SK-N-DZ (cell line): ENCODE measurements around the gene SPOCK3.
"Not testable (repeated sequence)": the region's sequence is repeated elsewhere in the genome, so short reads cannot be mapped to it uniquely, and the experiment has no call there.

ENCODE experiments used
- DNase-seq: peaks from one replicate; pipeline ENCODE4 v3.0.0-alpha.2; 2015; ENCODE audit warnings: low spot score

SPOCK3 gene

DNA sequence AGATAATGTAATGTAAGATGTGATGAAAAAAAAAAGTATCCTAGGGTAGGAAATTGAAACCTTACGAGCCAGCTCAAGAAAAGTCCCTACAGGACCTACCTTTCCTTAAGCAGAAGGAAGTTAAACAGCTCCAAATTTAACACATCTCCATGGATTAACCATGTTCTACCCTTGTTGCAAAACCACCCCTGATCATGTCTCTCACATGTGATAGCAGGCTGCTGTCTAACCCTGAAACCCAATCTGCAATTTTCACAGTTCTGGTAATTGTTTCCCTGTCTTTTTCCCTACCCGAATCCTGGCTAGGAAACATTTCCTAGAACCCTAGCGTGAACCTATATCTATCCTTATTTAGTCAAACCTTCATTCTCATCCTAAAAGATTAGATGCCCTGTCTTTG is 198.9 kb downstream of the SPOCK3 start:
- no peak for DNase-seq

DNA sequence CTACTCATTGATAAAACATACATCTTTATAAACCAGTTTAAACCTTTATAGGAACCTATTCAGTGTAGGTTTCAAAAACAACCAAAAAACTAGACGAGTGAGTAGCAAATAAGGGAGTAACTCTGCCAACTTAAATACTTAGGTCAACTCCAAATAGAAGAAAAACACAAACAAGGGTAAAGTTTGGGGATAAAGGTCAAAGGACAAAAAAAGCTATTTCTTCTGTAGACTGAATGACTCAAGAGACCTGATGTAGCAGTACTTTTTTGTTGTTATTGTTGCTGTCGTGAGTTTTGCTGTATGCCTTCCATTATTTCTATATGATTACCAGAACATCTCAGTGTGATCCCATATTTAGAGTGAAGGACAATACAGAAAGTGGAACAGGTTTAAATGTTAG is 199.3 kb downstream of the SPOCK3 start:
- DNase-seq = no peak

DNA sequence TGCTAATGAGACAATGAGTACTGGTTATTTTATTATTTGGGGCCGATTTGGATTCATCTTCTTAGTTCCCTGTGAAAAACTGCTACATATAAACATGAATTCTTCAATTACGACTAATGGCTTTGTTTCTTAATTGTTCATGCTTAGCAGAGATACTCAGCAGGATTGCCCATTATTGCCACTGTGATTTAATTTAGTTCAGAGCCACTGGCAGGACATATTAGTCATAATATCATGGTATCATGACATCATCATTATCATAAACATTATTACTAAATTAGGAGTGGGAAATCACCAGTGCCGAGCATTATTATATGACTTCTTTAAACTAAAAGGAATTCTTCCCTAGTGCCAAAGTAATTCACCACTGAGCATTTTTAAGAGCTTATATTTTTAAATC is 201.4 kb downstream of the SPOCK3 start:
- no peak for DNase-seq

DNA sequence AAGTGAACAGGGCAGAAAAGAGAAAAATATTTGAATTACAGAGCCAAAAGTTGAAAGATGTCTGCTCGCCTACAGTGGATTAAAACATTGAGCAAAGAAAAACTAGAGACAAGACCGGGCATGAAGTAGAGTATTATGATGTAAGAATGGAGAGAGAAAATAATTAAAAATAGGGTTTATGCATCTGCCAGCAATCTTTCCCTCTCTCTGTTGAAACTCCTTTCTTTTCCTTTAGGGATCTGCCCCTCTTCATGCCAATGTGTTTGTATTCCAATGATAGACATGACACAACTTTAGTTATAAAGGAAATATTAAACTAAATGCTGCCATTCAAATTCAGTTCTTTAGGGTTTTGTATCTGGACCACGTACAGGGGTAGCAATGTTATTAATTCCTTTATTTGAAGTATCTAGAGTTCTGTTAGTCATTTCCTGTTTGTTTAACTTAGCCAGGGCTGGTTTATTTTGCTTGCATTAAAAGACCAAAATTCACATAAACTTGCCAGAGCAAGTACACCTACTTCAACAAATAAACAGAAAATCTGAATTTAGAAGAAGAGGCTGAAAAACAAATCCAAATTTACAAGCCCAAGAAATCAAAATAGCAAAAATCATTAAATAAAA is 202.6 kb downstream of the SPOCK3 start:
- no peak for DNase-seq

DNA sequence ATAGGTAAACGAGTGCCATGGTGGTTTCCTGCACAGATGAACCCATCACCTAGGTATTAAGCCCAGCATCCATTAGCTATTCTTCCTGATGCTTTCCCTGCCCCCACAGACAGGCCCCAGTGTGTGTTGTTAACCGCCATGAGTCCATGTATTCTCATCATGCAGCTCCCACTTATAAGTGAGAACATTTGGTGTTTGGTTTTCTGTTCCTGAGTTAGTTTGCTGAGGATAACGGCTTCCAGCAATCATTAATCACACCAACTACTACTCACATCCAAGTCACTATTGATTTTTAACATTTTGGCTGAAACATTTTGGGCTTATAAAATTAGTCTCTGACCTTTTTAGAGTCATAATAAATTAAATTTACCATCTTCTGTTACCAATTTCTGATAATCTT is 205.3 kb downstream of the SPOCK3 start:
- no peak for DNase-seq

DNA sequence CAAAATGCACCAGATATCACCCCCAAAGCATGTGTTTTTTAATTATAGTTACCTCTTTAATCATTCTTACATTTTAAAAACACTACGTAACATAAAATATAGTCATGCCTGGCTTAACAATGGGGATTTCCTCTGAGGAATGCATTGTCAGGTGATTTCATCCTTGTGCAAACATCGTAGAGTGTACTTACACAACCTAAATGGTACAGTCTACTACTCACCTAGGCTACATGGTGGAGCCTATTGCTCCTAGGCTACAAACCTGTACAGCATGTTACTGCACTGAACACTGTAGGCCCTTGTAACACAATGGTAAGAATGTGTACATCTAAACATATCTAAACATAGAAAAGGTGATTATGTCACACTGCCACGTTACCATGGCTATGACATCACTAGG is 208.6 kb downstream of the SPOCK3 start:
- DNase-seq = no peak

DNA sequence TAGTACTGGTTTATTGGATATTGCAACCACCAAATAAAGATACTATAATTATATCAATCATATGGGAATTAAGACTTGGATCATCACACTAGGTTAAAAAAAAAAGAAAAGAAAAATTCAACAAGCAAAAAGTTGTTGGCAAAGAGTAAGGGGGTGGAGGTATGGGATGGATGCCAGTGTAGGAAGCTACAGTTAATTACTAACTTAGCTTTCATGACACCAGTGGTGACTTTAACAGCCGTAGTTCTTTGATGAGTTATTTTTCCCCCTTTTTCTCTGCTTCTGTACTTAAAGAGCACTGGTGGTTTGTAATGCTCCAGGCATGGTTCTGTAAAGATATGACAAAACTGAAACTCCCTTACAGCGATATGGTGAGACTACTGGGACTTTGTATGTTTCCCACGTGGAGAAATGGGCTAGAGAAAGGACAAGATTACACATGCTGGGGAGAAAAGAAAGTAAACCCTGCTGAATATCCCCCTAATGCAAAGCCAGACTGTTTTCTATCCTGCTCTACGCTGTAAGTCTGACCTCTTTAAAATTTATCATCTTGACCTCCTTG is 210.8 kb downstream of the SPOCK3 start:
- DNase-seq = no peak

DNA sequence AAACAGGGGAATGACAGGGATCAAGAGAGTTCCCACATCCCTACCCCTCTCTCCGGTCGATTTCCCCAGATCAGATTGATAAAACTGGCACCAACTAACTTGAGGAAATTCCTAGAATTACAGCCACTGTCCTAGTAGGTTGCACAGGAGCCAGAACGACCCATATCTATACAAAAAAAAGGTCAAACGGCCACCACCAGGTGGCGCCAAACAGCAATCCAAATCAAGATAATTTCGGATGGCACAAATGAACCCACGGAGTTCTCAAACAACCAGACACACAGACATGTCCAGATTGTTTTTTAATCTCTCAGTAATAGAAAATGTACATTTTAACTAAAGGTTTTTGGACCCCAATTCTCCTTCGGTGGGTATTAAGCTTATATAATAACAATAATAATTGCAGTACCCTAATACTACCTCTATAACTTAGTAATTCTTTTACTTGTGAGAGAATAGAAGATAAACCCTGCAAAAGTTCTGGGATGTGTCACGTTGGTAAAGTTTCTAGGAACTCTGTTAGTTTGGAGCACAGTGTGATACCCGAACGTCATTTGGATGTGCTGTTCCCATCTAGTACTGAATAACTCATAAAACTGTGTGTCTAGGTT is 212.6 kb downstream of the SPOCK3 start:
- peak; percentile 64 for DNase-seq

DNA sequence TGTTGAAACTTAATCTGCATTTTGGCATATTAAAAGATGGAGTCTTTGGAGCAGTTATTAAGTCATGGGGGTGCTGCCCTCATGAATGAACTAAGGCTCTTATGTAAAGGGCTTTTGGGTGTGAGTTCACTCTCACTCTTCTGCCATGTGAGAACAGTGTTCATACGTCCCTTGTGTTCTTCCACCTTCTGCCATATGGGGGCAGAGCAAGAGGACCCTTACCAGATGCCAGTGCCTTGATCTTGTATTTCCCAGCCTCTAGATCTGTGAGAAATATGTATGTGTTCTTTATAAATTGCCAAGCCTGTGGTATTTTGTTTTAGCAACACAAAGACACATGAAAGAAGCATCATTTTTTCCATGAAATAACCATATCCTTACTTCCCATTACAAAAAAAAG is 213.9 kb downstream of the SPOCK3 start:
- DNase-seq = no peak

DNA sequence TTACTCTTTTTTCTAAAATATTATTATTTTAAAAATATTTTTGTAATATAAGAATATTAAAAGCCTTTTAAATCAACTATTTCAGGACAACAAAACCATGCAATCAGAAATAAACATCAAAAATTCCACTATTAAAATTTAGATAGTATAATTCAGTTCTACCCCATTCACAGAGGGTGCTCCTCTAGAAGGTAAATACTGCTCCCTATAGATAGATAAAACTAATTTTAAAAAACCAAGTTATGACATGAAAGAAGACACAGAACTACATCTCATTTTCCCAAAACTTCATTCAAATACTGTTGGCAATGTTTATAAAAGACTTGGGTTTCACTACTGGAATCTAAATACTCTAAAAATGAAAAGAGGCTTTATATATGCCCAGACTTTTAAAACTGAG is 219.3 kb downstream of the SPOCK3 start:
- no peak for DNase-seq

DNA sequence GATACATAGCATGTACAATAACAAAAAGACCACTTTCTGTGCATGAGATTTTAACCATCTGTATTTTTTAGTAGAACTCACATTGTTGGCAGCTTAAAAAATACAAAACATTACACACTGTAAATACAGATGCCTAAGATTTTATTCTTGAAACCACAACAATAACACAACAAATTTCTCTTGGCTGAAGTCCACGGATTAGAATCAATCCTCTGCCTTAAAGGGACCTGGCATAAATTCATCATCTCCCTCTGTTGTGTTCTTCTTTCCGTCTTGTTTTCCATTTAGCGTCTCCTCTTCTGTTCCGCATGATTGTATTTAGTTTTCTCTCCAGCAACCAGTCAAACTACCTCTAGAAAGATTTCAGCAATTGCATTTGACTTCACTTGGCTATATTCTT is 231.0 kb downstream of the SPOCK3 start:
- DNase-seq = no peak

DNA sequence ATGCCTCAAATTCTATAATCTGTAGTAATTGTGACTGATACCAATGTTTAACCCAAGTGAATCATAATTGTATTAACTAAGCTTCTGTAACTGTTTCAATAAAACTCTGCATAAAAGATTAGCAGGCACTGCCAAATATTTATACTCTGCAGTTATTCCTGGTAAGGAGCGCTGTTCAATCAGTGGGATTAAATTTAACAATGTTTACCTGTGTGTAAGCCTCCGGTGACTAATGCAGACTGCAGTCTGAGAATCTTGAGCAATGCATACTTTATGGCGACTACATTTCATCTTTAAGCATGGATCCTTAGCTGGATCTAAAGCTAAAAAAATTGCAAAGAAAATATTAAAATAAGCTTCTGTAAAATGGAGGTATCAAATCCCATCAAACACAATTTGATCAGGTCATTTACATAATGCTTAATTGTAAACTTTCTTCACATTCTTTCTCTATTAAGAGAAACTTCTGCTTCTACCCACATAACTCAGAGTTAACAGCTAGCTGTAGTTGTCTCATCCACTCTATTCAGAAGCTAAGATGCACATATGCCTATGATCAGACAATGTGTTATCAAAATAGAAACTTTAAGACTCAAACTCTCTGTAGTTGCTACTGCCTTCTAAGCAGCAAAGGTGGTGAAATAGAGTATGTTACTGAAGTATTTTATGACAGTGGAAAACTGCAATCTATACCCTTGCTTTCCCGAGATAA is 234.0 kb downstream of the SPOCK3 start:
- DNase-seq = no peak

DNA sequence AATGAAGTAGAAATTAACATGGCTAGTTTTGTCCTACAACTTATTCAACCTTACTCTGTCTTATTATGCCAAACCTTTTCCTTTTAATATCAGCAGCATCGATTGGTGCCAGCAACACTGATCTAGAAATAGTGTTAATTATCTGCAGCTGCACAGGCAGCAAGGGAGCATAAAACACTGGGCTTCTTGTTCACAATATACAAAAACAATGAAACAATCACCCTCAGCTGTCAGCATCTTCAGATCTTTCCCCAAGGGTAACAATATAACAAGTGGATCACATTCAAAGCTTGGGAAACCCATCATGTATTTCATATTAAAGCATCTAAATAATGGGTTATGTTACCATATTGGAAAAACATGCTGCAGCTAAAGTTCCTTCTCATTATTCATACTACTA is 238.1 kb downstream of the SPOCK3 start:
- no peak for DNase-seq

DNA sequence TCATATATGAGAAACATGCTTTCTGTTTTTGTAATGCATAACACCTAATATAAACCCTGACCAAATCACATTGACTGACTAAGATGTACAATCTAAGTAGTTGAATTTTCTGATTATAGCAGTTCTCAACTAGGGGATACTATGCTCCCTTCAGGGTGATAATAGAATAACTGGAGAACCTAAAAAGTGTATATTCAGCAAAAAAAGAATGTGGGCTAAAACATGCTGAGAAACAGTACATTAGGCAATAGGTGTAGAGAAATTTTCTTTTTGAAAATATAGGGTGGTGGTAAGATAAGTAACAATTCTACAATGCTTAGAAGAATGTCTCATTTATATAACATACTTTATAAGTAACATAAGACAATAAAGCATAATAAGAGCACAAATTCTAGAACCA is 239.6 kb downstream of the SPOCK3 start:
- DNase-seq = no peak

DNA sequence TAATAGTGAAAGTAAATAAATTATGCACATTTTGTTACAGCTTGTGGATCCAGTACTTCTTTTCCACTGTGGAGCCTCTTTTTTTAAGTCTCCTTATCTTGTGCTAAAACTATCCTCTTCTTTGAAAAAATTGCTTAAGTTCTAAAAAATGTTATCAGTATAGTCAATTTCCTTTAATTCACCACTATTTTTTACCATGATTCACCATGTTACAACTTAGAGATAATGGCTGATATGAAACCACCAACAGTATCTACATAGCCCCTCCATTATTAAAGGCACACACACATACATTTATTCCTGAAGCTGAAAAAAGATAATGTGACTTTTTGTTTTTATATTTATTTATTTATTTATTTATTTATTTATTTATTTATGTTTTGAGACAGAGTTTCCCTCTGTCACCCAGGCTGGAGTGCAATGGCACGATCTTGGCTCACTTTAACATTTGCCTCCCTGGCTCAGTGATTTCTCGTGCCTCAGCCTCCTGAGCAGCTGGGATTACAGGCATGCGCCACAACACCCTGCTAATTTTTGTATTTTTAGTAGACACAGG is 243.2 kb downstream of the SPOCK3 start:
- no peak for DNase-seq

DNA sequence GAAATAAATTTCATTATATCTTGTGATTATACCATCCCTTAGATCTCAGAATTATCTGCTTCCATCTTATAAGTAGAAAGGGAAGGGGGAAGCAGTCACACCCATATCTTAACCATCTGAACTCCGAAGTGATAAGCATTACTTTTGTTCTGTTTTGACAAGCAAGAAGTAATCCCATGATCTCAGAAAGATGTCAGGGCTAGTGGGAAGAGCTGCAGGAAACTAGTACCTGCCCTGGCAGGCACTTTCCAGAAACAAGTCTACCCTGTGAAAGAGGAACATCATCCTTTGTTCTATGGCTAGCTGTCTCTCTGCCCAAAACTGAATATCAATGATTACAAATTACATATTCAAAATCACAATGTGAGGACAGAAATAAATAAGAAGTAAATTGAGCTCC is 244.4 kb downstream of the SPOCK3 start:
- DNase-seq = no peak

DNA sequence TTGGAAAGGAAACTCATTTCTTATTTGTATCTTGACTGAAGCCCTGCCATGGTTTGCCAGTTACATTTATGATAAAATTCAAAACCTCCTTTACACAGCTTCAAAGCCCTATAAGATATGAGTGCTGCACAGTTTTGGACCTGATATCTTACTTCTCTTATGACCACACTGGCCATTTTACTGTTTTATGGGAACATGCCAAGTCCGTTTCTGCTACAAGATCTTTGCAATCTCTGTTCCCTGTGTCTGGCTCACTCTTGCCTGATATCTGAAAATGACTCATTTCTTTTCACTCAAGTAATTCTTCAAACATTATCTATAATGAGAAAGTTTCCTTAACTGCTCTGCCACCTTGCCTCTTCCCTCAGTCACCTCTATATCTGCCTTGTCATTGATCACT is 247.3 kb downstream of the SPOCK3 start:
- no peak for DNase-seq

DNA sequence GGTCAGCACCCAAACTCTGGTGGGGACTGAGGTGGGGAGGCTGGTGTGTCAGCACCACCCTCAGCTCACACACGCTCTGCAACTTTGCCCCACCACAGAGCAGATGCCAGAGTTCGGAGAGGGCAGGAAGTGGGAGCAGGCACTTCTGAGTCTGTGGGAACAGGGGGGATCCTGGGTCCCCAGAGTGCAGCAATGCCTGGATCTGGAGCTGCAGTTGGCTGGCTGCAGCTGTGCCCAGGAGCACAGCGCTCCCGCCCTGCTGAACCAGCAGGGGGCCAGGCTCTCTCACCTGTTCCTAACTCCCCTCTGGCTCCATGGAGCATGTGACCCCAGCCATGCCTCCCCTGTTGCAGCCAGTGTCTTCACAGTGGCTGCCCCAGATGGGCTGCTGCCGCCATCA is 252.4 kb downstream of the SPOCK3 start:
- no peak for DNase-seq

DNA sequence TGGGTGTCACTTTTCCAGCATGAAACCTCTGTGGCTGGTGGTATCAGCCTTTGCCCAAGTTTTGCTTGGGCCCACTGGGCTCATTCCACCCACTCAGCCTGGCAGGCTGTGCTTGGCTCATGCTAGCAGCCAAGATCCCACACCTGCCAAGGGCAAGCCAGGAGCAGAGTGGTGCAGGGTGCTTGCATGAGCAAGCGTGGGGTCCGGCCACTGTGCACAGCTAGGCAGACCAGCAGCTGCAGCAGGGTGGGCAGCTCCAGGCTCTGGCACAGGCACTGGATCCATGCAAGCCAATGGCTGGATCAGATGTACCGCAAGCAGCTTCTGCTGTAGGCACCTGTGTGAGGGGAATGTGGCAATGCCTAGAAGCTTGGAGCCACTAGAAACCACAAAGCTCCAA is 253.9 kb downstream of the SPOCK3 start:
- no peak for DNase-seq

DNA sequence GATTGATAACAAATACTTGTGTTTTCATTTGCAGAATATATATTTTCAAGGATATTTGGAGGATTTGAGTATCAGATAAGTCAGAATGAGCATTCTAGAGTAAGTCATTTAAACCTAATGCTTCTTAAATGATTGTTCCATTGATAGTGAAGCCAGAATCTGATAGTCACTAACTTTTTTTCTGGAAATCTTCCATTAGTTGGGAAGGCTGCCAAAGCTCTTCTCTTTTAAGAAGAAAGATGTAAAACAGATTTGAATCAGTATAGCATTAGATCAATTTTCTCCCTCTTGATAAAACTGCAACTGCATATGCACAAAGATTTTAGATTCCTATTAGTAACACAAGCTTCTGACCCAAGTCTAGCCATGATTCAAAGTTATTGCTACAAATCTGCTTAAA is 256.7 kb downstream of the SPOCK3 start:
- DNase-seq = peak; percentile 5

DNA sequence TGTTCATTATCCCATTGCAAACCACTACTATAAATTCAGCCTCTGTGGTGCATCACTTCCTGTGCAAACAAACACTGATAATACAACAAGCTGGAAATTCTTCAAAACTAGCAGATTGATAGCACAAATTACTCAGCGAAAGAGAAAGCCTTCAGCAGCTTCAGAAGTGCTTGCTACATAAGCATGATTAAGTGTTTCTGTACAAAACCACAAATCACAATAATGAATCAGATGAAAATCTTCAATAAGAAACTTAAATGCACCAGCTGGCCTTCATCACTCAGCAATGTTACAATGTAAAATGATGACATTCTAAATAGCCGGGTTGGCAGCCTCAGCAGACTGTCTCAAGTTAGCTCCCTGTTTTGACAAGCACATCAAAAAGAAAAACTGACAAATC is 262.2 kb downstream of the SPOCK3 start:
- DNase-seq = peak; percentile 77

DNA sequence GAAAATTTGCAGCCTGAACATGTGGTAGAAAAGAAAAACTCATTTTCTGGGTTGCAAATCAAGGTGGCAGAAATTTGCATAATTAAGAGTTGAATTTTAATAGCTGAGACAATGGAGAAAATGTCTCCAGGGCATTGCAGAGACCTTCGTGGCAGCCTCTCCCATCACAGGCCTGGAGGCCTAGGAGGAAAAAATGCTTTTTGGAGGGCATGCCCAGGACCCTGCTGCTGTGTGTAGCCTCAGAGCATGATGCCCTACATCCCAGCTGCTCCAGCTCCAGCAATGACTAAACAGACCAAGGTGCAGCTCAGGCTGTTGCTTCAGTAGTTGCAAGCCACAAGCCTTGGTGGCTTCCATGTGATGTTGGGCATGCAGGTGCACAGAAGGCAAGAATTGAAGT is 266.1 kb downstream of the SPOCK3 start:
- DNase-seq = not testable (repeated sequence)

DNA sequence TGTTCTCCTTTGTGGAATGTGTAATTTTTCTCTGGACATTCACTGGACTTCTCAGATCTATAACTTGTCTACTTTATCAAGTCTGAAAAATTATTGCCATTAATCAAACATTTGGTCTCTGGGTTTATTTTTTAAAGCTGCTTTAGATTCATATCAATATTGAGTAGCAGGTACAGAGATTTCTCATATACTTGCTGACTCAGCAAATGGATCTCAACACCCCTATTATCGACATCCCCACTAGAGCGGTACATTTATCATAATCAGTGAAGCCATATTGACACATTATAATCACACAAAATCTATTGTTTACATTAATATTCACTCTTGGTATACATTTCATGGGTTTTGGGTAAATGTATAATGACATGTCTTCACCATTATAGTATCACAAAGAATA is 268.7 kb downstream of the SPOCK3 start:
- no peak for DNase-seq
